ENCODE data around the gene NT5E. TPM values are rescaled to one million over a fixed set of nuclear protein-coding genes. Genes with fewer than 3 reads are reported as not detected.
A peak's percentile ranks its signal among the peaks of the same experiment; 100 is the strongest.

The NT5E gene
- total RNA-seq, 1 donor from 2014 or later = 18.0 TPM

GRCh38 chr6:85464260-85464644 lies 14.4 kb downstream of the NT5E start:
- Histone ChIP-seq H3K9me3 (no peaks in the 10 kb centered on the region), H3K36me3 (no peaks in the 10 kb centered on the region), H3K4me3 (no peak overlapping the region), H3K27ac (no peak overlapping the region), H3K4me1 (peaks cover 32% of the 10 kb centered on the region), H3K27me3 (ENCODE audit: low read depth) (no peaks in the 10 kb centered on the region)
- no peak for DNase-seq
- intact Hi-C loops (cut with DNase I) = no loop called here
- ATAC-seq = peak in 1 of 2 donors; percentile 50
- TF ChIP-seq CTCF (IDR thresholded peaks at IDR 0.05) = no peak

- H3K27ac ChIP-seq = no peak overlapping the region
These were observed 14.9 kb downstream of the NT5E start for GRCh38 chr6:85464722-85465150.

GRCh38 chr6:85465762-85466161 lies 15.9 kb downstream of the NT5E start:
- H3K36me3 ChIP-seq = no peaks in the 10 kb centered on the region
- H3K4me3 ChIP-seq = no peak overlapping the region
- peaks cover 25% of the 10 kb centered on the region for H3K4me1 ChIP-seq
- H3K9me3 ChIP-seq = no peaks in the 10 kb centered on the region
- no peak for TF ChIP-seq CTCF (IDR thresholded peaks at IDR 0.05)
- intact Hi-C loops (cut with DNase I) = no loop called here
- no peak for DNase-seq
- no peak overlapping the region for H3K27ac ChIP-seq
- H3K27me3 ChIP-seq (ENCODE audit: low read depth) = no peaks in the 10 kb centered on the region
- ATAC-seq = no peak

More at GRCh38 chr6:85464722-85465150, 14.9 kb downstream of the NT5E start:
- H3K27me3 ChIP-seq (ENCODE audit: low read depth) = no peaks in the 10 kb centered on the region
- TF ChIP-seq CTCF (IDR thresholded peaks at IDR 0.05) = no peak
- ATAC-seq (peak in 1 of 2 donors; percentile 23), DNase-seq (no peak)
- H3K36me3 ChIP-seq = no peaks in the 10 kb centered on the region
- intact Hi-C loops (cut with DNase I) = no loop called here
- H3K4me1 ChIP-seq = peaks cover 32% of the 10 kb centered on the region
- no peak overlapping the region for H3K4me3 ChIP-seq
- H3K9me3 ChIP-seq = no peaks in the 10 kb centered on the region

DNA sequence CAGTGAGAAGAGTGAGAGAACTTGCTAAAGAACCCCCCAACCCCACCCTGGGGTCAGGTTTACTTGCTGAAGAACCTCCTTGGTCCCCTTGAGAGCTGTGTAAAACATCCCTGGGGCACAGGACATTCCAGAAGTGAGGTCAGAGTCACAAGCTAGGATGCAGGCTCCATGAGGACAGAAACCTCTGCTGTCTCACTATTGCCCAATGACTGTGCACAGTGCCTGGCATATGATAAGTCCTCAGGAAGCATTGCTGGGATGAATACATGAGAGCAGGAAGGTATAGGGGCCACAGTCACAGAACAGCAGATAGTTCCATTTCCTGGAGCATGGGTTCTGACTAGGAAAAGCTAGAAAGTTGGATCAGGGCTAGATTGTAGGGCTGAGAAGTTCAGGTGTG lies 18.4 kb downstream of the NT5E start:
- no peak for DNase-seq
- intact Hi-C loops (cut with DNase I) = no loop called here
- no peaks in the 10 kb centered on the region for H3K27me3 ChIP-seq (ENCODE audit: low read depth)
- no peak for ATAC-seq
- H3K36me3 ChIP-seq = no peaks in the 10 kb centered on the region
- no peaks in the 10 kb centered on the region for H3K9me3 ChIP-seq
- no peak overlapping the region for H3K4me3 ChIP-seq
- no peak for TF ChIP-seq CTCF (IDR thresholded peaks at IDR 0.05)
- no peak overlapping the region for H3K27ac ChIP-seq
- H3K4me1 ChIP-seq = peaks cover 12% of the 10 kb centered on the region

- H3K27ac ChIP-seq = no peak overlapping the region
- H3K4me1 ChIP-seq = peaks cover 12% of the 10 kb centered on the region
- no peaks in the 10 kb centered on the region for H3K36me3 ChIP-seq
- no peak for ATAC-seq
- H3K27me3 ChIP-seq (ENCODE audit: low read depth) = no peaks in the 10 kb centered on the region
- intact Hi-C loops (cut with DNase I) = no loop called here
- no peaks in the 10 kb centered on the region for H3K9me3 ChIP-seq
- no peak overlapping the region for H3K4me3 ChIP-seq
- DNase-seq = no peak
- no peak for TF ChIP-seq CTCF (IDR thresholded peaks at IDR 0.05)
These were observed 19.6 kb downstream of the NT5E start for GRCh38 chr6:85469276-85470022.
